Ascending aorta (tissue), 2 donors: ENCODE data around the gene NFKB1. TPM values are rescaled to one million over a fixed set of nuclear protein-coding genes. Genes with fewer than 3 reads are reported as not detected.

Experiments used
- DNase-seq, 2 donors: peaks; one replicate each; pipeline ENCODE4 v3.0.0-alpha.2; 2019; ENCODE audit warnings: low spot score in 2 of 2
- H3K27ac ChIP-seq, 2 donors: fragments of 200-600 bp; sonication (generic); one replicate each; pipeline ENCODE4 v1.5.1; 2016 to 2017; ENCODE audit warnings: mild to moderate bottlenecking in 1 of 2
- H3K27me3 ChIP-seq: fragments of 200-600 bp; sonication (generic); one replicate; pipeline ENCODE4 v1.5.1; 2017
- H3K36me3 ChIP-seq, 2 donors: fragments of 200-600 bp; sonication (generic); one replicate each; pipeline ENCODE4 v1.5.1; 2016
- H3K4me1 ChIP-seq, 2 donors: fragments of 200-600 bp; sonication (generic); one replicate each; pipeline ENCODE4 v1.5.1; 2016 to 2017; ENCODE audit warnings: mild to moderate bottlenecking in 1 of 2
- H3K4me3 ChIP-seq, 2 donors: fragments of 200-600 bp; sonication (generic); one replicate each; pipeline ENCODE4 v1.5.1; 2016 to 2017; ENCODE audit warnings: mild to moderate bottlenecking in 1 of 2
- H3K9me3 ChIP-seq, 2 donors: fragments of 200-600 bp; sonication (generic); one replicate each; pipeline ENCODE4 v1.5.1; 2016
- intact Hi-C: fragments of 100-400 bp; cut with DNase I; formaldehyde crosslinking; loops from one replicate; pipeline ENCODE4 v1.15.1; 2023
- total RNA-seq: library from RNA; depleted of rRNA; stranded (reverse); fragments of >200 nt; gene quantifications from one replicate; pipeline ENCODE4 v1.1.0, GENCODE V29; 2016
- TF ChIP-seq, protein P1 (sequence below), 3 experiments: fragments of 200-600 bp in 2 of 3; fragments of 450-650 bp in 1 of 3; sonication (generic) in 2 of 3; IDR thresholded peaks; one replicate each; pipeline ENCODE4 v1.5.1; 2016 to 2019; ENCODE audit warnings: antibody characterized with exemption in 3 of 3, mild to moderate bottlenecking in 1 of 3, moderate library complexity in 1 of 3

NFKB1 gene
- total RNA-seq, 1 donor from 2014 or later, result 34.5 TPM

DNA sequence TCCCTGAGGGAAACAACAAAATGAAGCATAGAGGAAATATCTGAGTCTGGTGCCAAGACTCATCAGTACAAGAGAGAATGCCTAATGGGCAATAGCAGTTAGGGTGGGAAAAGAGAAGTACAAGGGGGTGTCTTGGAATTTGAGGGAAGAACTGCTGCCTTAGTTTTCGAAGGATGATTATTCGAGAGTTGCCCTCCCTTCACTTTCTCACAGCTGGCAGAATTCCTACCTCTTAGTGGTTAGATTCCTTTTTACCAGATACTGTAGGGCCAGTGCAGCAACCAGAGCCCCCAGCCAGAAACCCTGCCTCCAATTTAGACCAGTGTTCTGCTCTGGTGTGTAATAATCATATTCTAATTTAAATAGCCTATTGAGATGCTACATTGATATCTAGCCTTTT, 56.5 kb downstream of the NFKB1 start:
- no peaks in the 10 kb centered on the region for H3K4me1 ChIP-seq
- no peak overlapping the region for H3K4me3 ChIP-seq
- intact Hi-C loops, result no loop called here
- TF ChIP-seq, protein P1, sequence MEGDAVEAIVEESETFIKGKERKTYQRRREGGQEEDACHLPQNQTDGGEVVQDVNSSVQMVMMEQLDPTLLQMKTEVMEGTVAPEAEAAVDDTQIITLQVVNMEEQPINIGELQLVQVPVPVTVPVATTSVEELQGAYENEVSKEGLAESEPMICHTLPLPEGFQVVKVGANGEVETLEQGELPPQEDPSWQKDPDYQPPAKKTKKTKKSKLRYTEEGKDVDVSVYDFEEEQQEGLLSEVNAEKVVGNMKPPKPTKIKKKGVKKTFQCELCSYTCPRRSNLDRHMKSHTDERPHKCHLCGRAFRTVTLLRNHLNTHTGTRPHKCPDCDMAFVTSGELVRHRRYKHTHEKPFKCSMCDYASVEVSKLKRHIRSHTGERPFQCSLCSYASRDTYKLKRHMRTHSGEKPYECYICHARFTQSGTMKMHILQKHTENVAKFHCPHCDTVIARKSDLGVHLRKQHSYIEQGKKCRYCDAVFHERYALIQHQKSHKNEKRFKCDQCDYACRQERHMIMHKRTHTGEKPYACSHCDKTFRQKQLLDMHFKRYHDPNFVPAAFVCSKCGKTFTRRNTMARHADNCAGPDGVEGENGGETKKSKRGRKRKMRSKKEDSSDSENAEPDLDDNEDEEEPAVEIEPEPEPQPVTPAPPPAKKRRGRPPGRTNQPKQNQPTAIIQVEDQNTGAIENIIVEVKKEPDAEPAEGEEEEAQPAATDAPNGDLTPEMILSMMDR (IDR thresholded peaks at IDR 0.05), result no peak
- H3K9me3 ChIP-seq, result no peaks in the 10 kb centered on the region
- no peaks in the 10 kb centered on the region for H3K27me3 ChIP-seq
- H3K36me3 ChIP-seq, result no peaks in the 10 kb centered on the region
- DNase-seq, result no peak
- H3K27ac ChIP-seq, result no peak overlapping the region

- Histone ChIP-seq H3K9me3 (no peaks in the 10 kb centered on the region), H3K36me3 (no peaks in the 10 kb centered on the region), H3K27me3 (no peaks in the 10 kb centered on the region), H3K4me1 (no peaks in the 10 kb centered on the region), H3K27ac (peak overlapping the region in 1 of 2 donors; percentile 33), H3K4me3 (peak overlapping the region; percentile 13 to 16)
- intact Hi-C loops, result no loop called here
- TF ChIP-seq, protein P1 (IDR thresholded peaks at IDR 0.05), result no peak
- DNase-seq, result no peak
These were observed 59.0 kb downstream of the NFKB1 start for GRCh38 chr4:102560115-102560514.

DNA sequence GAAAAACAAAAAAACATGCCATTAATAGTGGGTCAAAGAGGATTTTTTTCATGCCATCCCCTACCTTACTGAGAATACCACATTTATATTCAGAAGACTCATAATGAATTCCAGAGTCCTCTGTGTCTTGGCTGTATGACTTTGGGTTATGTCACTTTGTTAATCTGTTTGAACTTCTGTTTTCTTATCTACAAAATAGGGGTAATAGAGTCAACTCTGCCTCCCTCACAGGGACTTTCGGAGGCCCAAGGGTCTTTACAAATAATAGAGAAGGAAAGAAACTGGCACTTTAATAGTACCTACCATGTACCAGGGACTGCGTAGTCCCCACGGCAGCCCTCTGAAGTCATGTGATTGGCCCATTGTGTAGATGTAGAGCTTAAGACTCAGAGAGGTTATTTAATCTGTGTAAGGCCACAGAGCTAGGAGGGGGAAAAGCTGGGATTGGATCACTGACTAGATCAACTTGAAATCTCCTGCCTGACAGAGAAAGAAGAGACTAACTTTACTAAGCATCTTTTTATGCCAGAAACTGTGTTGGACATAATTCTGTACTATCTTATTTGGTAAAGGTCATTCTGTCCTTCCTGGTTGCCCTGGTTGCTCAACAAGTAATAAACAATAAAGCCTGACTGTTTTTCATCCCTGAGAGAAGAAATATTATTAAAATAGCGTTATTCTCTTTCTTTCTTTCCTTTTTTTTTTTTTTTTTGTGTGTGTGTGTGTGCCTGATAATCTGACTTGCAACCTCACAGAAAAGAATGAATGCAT, 59.6 kb downstream of the NFKB1 start:
- Histone ChIP-seq H3K36me3 (no peaks in the 10 kb centered on the region), H3K9me3 (no peaks in the 10 kb centered on the region), H3K27ac (peak overlapping the region in 1 of 2 donors; percentile 33), H3K4me3 (peak overlapping the region in 1 of 2 donors; percentile 16), H3K4me1 (no peaks in the 10 kb centered on the region), H3K27me3 (no peaks in the 10 kb centered on the region)
- intact Hi-C loops, result no loop called here
- no peak for DNase-seq
- TF ChIP-seq, protein P1 (IDR thresholded peaks at IDR 0.05), result no peak

- intact Hi-C loops, result no loop called here
- Histone ChIP-seq H3K27ac (no peak overlapping the region), H3K4me3 (no peak overlapping the region), H3K27me3 (no peaks in the 10 kb centered on the region), H3K9me3 (no peaks in the 10 kb centered on the region), H3K4me1 (no peaks in the 10 kb centered on the region), H3K36me3 (peaks cover 4 to 6% of the 10 kb centered on the region in 2 donors)
- no peak for DNase-seq
- TF ChIP-seq, protein P1 (IDR thresholded peaks at IDR 0.05), result no peak
These were observed 61.8 kb downstream of the NFKB1 start for GRCh38 chr4:102563000-102563399.

GRCh38 chr4:102564399-102565059, 63.4 kb downstream of the NFKB1 start:
- Histone ChIP-seq H3K9me3 (no peaks in the 10 kb centered on the region), H3K27me3 (no peaks in the 10 kb centered on the region), H3K4me1 (no peaks in the 10 kb centered on the region), H3K36me3 (peaks cover 4 to 6% of the 10 kb centered on the region in 2 donors), H3K4me3 (no peak overlapping the region), H3K27ac (no peak overlapping the region)
- intact Hi-C loops, result no loop called here
- TF ChIP-seq, protein P1 (IDR thresholded peaks at IDR 0.05), result no peak
- no peak for DNase-seq
